Gastrocnemius medialis (tissue), 4 donors: ENCODE measurements around the gene BAAT. TPM values are rescaled to one million over a fixed set of nuclear protein-coding genes. Genes with fewer than 3 reads are reported as not detected.

ENCODE experiments used
- ATAC-seq, 2 donors: fragments of 150-250 bp; one replicate each; pipeline ENCODE4 v1.9.1; 2016
- DNase-seq, 2 donors: peaks; one replicate each; pipeline ENCODE4 v3.0.0-alpha.2; 2019
- H3K27ac ChIP-seq, 4 donors: fragments of 200-600 bp; sonication (generic); 1 replicate in 1 of 4; 2 replicates in 3 of 4; pipeline ENCODE4 v1.5.1; 2016 to 2018; ENCODE audit warnings: mild to moderate bottlenecking in 2 of 4, moderate library complexity in 1 of 4
- H3K27me3 ChIP-seq, 3 donors: fragments of 200-600 bp; sonication (generic) in 2 of 3; 1 replicate in 1 of 3; 2 replicates in 2 of 3; pipeline versions ENCODE4 v1.5.1 to v1.6.0; 2016 to 2019; ENCODE audit warnings: mild to moderate bottlenecking in 1 of 3, moderate library complexity in 1 of 3
- H3K36me3 ChIP-seq, 2 donors: fragments of 200-600 bp; sonication (generic) in 1 of 2; one replicate each; pipeline ENCODE4 v1.5.1; 2017 to 2018
- H3K4me1 ChIP-seq, 2 donors: fragments of 200-600 bp; sonication (generic) in 1 of 2; one replicate each; pipeline ENCODE4 v1.5.1; 2016 to 2017; ENCODE audit warnings: mild to moderate bottlenecking in 2 of 2
- H3K4me3 ChIP-seq, 4 donors: fragments of 200-600 bp; sonication (generic) in 3 of 4; 1 replicate in 1 of 4; 2 replicates in 3 of 4; pipeline ENCODE4 v1.5.1; 2016 to 2019; ENCODE audit warnings: mild to moderate bottlenecking in 2 of 4
- H3K9me3 ChIP-seq, 3 donors: fragments of 200-600 bp; sonication (generic) in 2 of 3; 1 replicate in 1 of 3; 2 replicates in 2 of 3; pipeline ENCODE4 v1.5.1; 2016 to 2019
- CTCF ChIP-seq, 5 experiments: fragments of 450-650 bp in 3 of 5; fragments of 200-600 bp in 2 of 5; sonication (generic) in 2 of 5; IDR thresholded peaks in 4 of 5; conservative IDR thresholded peaks in 1 of 5; 1 replicate in 4 of 5; 2 replicates in 1 of 5; pipeline ENCODE4 v1.5.1; 2016 to 2019; ENCODE audit warnings: antibody characterized with exemption in 5 of 5, mild to moderate bottlenecking in 3 of 5, moderate library complexity in 3 of 5
- POLR2A ChIP-seq, 2 donors: fragments of 450-650 bp; IDR thresholded peaks; one replicate each; pipeline ENCODE4 v1.6.1; 2017; ENCODE audit warnings: antibody characterized with exemption in 2 of 2, mild to moderate bottlenecking in 2 of 2, moderate library complexity in 2 of 2
- in situ Hi-C, 4 donors: fragments of 200-750 bp; cut with MboI; loops; one replicate each; pipeline versions ENCODE4 v1.15.0 to v1.8.0; 2017; ENCODE audit warnings: low sequenced_read_pairs in 4 of 4
- intact Hi-C: fragments of 100-400 bp; cut with DNase I; formaldehyde crosslinking; loops from one replicate; pipeline ENCODE4 v1.15.1; 2023; ENCODE audit warnings: low total_unique reads
- total RNA-seq, 4 donors: library from RNA; depleted of rRNA; stranded (reverse); fragments of >200 nt; gene quantifications; one replicate each; pipeline versions ENCODE4 v1.1.0 to v1.2.3, GENCODE V29; 2016

The BAAT gene
- total RNA-seq, 4 donors from 2014 or later: 1.2 to 3.8 (median 1.3) TPM; not detected in 1

GRCh38 chr9:101418518-101419430 lies 34.0 kb upstream of the BAAT start:
- Histone ChIP-seq H3K9me3 (peaks cover 0 to 13% (median under 1%) of the 10 kb centered on the region in 3 donors), H3K36me3 (peaks cover 0 to 4% of the 10 kb centered on the region in 2 donors)
- in situ Hi-C loops: no loop called here

GRCh38 chr9:101417977-101418376 lies 33.2 kb upstream of the BAAT start:
- in situ Hi-C loops (no loop called here), intact Hi-C loops (no loop called here)
- TF ChIP-seq POLR2A (IDR thresholded peaks at IDR 0.05): no peak
- no peak for TF ChIP-seq CTCF (IDR thresholded peaks at IDR 0.05 in 4 of 5, conservative IDR thresholded peaks at IDR 0.05 in 1 of 5)
- H3K4me1 ChIP-seq: no peaks in the 10 kb centered on the region
- no peak for ATAC-seq
- no peak overlapping the region for H3K4me3 ChIP-seq
- no peak overlapping the region for H3K27ac ChIP-seq
- H3K9me3 ChIP-seq: peaks cover 0 to 21% (median 5%) of the 10 kb centered on the region in 3 donors
- no peaks in the 10 kb centered on the region for H3K27me3 ChIP-seq
- DNase-seq: no peak
- H3K36me3 ChIP-seq: peaks cover 0 to 8% of the 10 kb centered on the region in 2 donors

More at GRCh38 chr9:101418518-101419430, 34.0 kb upstream of the BAAT start:
- Histone ChIP-seq H3K27ac (no peak overlapping the region), H3K4me3 (no peak overlapping the region), H3K27me3 (no peaks in the 10 kb centered on the region), H3K4me1 (no peaks in the 10 kb centered on the region)
- DNase-seq (no peak), ATAC-seq (no peak)
- TF ChIP-seq POLR2A (IDR thresholded peaks at IDR 0.05) (no peak), CTCF (IDR thresholded peaks at IDR 0.05 in 4 of 5, conservative IDR thresholded peaks at IDR 0.05 in 1 of 5) (no peak)
- intact Hi-C loops: no loop called here

- no peaks in the 10 kb centered on the region for H3K4me1 ChIP-seq
- H3K4me3 ChIP-seq: no peak overlapping the region
- H3K27me3 ChIP-seq: no peaks in the 10 kb centered on the region
- H3K36me3 ChIP-seq: peaks cover 0 to 13% of the 10 kb centered on the region in 2 donors
- TF ChIP-seq POLR2A (IDR thresholded peaks at IDR 0.05): no peak
- no peak for TF ChIP-seq CTCF (IDR thresholded peaks at IDR 0.05 in 4 of 5, conservative IDR thresholded peaks at IDR 0.05 in 1 of 5)
- ATAC-seq: no peak
- no peak overlapping the region for H3K27ac ChIP-seq
- no peak for DNase-seq
- intact Hi-C loops: no loop called here
- in situ Hi-C loops: no loop called here
- H3K9me3 ChIP-seq: peaks cover 0 to 27% (median 5%) of the 10 kb centered on the region in 3 donors
These were observed 32.6 kb upstream of the BAAT start for GRCh38 chr9:101417389-101417788.

GRCh38 chr9:101415578-101415977 lies 30.8 kb upstream of the BAAT start:
- H3K4me1 ChIP-seq: no peaks in the 10 kb centered on the region
- in situ Hi-C loops (no loop called here), intact Hi-C loops (no loop called here)
- ATAC-seq (no peak), DNase-seq (no peak)
- no peak overlapping the region for H3K27ac ChIP-seq
- H3K4me3 ChIP-seq: no peak overlapping the region
- no peaks in the 10 kb centered on the region for H3K27me3 ChIP-seq
- peaks cover 0 to 18% of the 10 kb centered on the region in 2 donors for H3K36me3 ChIP-seq
- TF ChIP-seq POLR2A (IDR thresholded peaks at IDR 0.05): no peak
- no peak for TF ChIP-seq CTCF (IDR thresholded peaks at IDR 0.05 in 4 of 5, conservative IDR thresholded peaks at IDR 0.05 in 1 of 5)
- peaks cover 4 to 40% (median 8%) of the 10 kb centered on the region in 3 donors for H3K9me3 ChIP-seq
